ENCODE data around the gene CC2D1A.
"Not testable (repeated sequence)": the region's sequence is repeated elsewhere in the genome, so short reads cannot be mapped to it uniquely, and the experiment has no call there.

Gene CC2D1A

DNA sequence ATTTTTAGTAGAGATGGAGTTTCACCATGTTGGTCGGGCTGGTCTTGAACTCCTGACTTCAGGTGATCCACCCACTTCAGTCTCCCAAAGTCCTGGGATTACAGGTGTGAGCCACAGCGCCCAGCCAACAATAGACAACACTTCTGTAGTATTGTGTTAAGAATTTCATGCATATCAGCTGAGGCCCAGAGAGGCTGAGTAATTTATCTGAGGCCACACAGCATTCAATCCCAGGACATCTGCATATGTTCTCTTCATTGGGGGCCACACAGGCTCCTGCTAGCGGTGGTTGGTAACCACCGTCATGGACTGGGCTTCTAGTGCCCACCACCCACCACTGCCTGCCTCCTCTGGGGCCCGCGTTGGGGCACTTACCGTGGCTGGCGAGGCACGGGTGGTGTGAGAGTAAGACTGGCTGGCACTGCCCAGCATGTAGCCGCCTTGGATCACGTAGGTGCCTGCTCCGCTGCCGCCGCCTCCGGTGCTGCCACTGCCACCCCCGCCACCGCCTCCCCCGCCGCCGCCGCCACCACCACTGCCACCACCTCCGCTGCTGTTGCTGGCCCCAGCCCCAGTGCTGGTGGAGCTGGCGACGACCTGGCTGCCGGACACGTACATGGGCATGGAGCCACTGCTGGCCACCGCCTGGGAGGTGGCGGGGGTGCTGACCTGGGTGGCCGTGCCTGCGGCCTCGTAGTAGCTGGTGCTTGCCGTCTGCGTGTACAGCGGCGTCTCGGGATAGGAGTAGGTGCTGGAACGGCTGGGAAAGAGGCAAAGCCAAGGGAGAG, 66.6 kb downstream of the CC2D1A start:
- Histone ChIP-seq H2BK120ac (ENCODE audit: insufficient read depth, low read length, poor library complexity) (no peak overlapping the region), H2BK5ac (ENCODE audit: low read depth, low read length, poor library complexity) (no peak overlapping the region), H3K27ac (ENCODE audit: low read depth, low read length) (no peak overlapping the region), H3K18ac (ENCODE audit: low read length) (no peak overlapping the region), H3K79me2 (ENCODE audit: control insufficient read depth, insufficient read depth, low read length, poor library complexity) (no peaks in the 10 kb centered on the region), H2AFZ (ENCODE audit: insufficient read depth, low read length, poor library complexity) (no peak overlapping the region), H2AK5ac (ENCODE audit: low read length) (no peak overlapping the region), H4K91ac (ENCODE audit: low read depth, low read length) (no peak overlapping the region), H3K79me1 (ENCODE audit: low read length) (no peaks in the 10 kb centered on the region), H4K12ac (ENCODE audit: low read depth, low read length) (no peak overlapping the region), H3K36me3 (ENCODE audit: control insufficient read depth in 1 of 2, insufficient read depth in 2 of 2, low read length in 2 of 2) (peaks cover 51 to 53% of the 10 kb centered on the region in 2 experiments), H3K27me3 (ENCODE audit: insufficient read depth, low read length) (no peaks in the 10 kb centered on the region), H3K9me3 (ENCODE audit: insufficient read depth, low read depth, low read length) (no peaks in the 10 kb centered on the region), H3K9ac (ENCODE audit: low read length) (no peak overlapping the region), H3K4ac (ENCODE audit: low read depth, low read length) (no peak overlapping the region), H3K14ac (ENCODE audit: low read length) (no peak overlapping the region), H3K4me3 (ENCODE audit: low read depth, low read length) (no peak overlapping the region), H3K4me1 (ENCODE audit: control insufficient read depth in 1 of 2, insufficient read depth in 2 of 2, low read length in 2 of 2) (peaks cover 0 to 2% of the 10 kb centered on the region in 2 experiments), H2BK12ac (ENCODE audit: low read length) (no peak overlapping the region), H3K4me2 (ENCODE audit: low read length) (no peak overlapping the region), H4K8ac (ENCODE audit: low read depth, low read length) (no peak overlapping the region), H3K23ac (ENCODE audit: low read length) (no peak overlapping the region)
- DNase-seq: no peak
- no CpG with 5 or more reads among the region's 37 CpGs for WGBS (ENCODE audit: extremely low coverage, insufficient coverage, insufficient read length)

DNA sequence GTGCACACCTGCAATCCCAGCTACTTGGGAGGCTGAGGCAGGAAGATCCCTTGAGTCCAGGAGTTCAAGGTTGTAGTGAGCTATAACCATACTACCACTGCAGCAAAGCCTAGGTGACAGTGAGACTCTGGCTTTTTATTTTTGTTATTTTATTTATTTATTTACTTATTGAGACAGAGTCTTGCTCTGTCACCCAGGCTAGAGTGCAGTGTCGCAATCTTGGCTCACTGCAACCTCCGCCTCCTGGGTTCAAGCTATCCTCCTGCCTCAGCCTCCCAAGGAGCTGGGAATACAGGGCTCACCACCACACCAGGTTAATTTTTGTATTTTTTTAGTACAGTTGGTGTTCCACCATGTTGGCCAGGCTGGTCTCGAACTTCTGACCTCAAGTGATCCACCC, 67.5 kb downstream of the CC2D1A start:
- H2AFZ ChIP-seq (ENCODE audit: insufficient read depth, low read length, poor library complexity); H3K79me2 ChIP-seq (ENCODE audit: control insufficient read depth, insufficient read depth, low read length, poor library complexity); H3K4me2 ChIP-seq (ENCODE audit: low read length); H4K91ac ChIP-seq (ENCODE audit: low read depth, low read length); H3K23ac ChIP-seq (ENCODE audit: low read length); H3K18ac ChIP-seq (ENCODE audit: low read length); H3K4me1 ChIP-seq (ENCODE audit: control insufficient read depth in 1 of 2, insufficient read depth in 2 of 2, low read length in 2 of 2); H3K4me3 ChIP-seq (ENCODE audit: low read depth, low read length); H3K9ac ChIP-seq (ENCODE audit: low read length); H3K9me3 ChIP-seq (ENCODE audit: insufficient read depth, low read depth, low read length); H4K12ac ChIP-seq (ENCODE audit: low read depth, low read length); H3K14ac ChIP-seq (ENCODE audit: low read length); H3K27ac ChIP-seq (ENCODE audit: low read depth, low read length); H3K79me1 ChIP-seq (ENCODE audit: low read length); H2BK5ac ChIP-seq (ENCODE audit: low read depth, low read length, poor library complexity); H3K4ac ChIP-seq (ENCODE audit: low read depth, low read length); H3K27me3 ChIP-seq (ENCODE audit: insufficient read depth, low read length); H2AK5ac ChIP-seq (ENCODE audit: low read length); H4K8ac ChIP-seq (ENCODE audit: low read depth, low read length); H2BK12ac ChIP-seq (ENCODE audit: low read length); DNase-seq; H2BK120ac ChIP-seq (ENCODE audit: insufficient read depth, low read length, poor library complexity): not testable (repeated sequence)
- peaks cover 45 to 46% of the 10 kb centered on the region in 2 experiments for H3K36me3 ChIP-seq (ENCODE audit: control insufficient read depth in 1 of 2, insufficient read depth in 2 of 2, low read length in 2 of 2)
- no CpG with 5 or more reads among the region's 3 CpGs for WGBS (ENCODE audit: extremely low coverage, insufficient coverage, insufficient read length)

GRCh38 chr19:13974073-13974472, 68.1 kb downstream of the CC2D1A start:
- H2BK5ac ChIP-seq (ENCODE audit: low read depth, low read length, poor library complexity): no peak overlapping the region
- DNase-seq: peak; percentile 27 to 50
- no peak overlapping the region for H3K14ac ChIP-seq (ENCODE audit: low read length)
- H3K4ac ChIP-seq (ENCODE audit: low read depth, low read length): no peak overlapping the region
- no peak overlapping the region for H4K8ac ChIP-seq (ENCODE audit: low read depth, low read length)
- H3K18ac ChIP-seq (ENCODE audit: low read length): no peak overlapping the region
- H3K79me1 ChIP-seq (ENCODE audit: low read length): peaks cover 4% of the 10 kb centered on the region
- peaks cover 2% of the 10 kb centered on the region for H3K79me2 ChIP-seq (ENCODE audit: control insufficient read depth, insufficient read depth, low read length, poor library complexity)
- H3K4me3 ChIP-seq (ENCODE audit: low read depth, low read length): no peak overlapping the region
- no peak overlapping the region for H3K9ac ChIP-seq (ENCODE audit: low read length)
- peak overlapping the region; percentile 15 for H3K4me2 ChIP-seq (ENCODE audit: low read length)
- H3K36me3 ChIP-seq (ENCODE audit: control insufficient read depth in 1 of 2, insufficient read depth in 2 of 2, low read length in 2 of 2): peaks cover 39 to 40% of the 10 kb centered on the region in 2 experiments
- no peak overlapping the region for H3K27ac ChIP-seq (ENCODE audit: low read depth, low read length)
- H4K12ac ChIP-seq (ENCODE audit: low read depth, low read length): no peak overlapping the region
- no peak overlapping the region for H2BK120ac ChIP-seq (ENCODE audit: insufficient read depth, low read length, poor library complexity)
- WGBS (ENCODE audit: extremely low coverage, insufficient coverage, insufficient read length): no CpG with 5 or more reads among the region's 12 CpGs
- no peak overlapping the region for H2AK5ac ChIP-seq (ENCODE audit: low read length)
- H3K9me3 ChIP-seq (ENCODE audit: insufficient read depth, low read depth, low read length): no peaks in the 10 kb centered on the region
- H2BK12ac ChIP-seq (ENCODE audit: low read length): no peak overlapping the region
- no peak overlapping the region for H4K91ac ChIP-seq (ENCODE audit: low read depth, low read length)
- no peak overlapping the region for H2AFZ ChIP-seq (ENCODE audit: insufficient read depth, low read length, poor library complexity)
- H3K27me3 ChIP-seq (ENCODE audit: insufficient read depth, low read length): no peaks in the 10 kb centered on the region
- no peak overlapping the region for H3K23ac ChIP-seq (ENCODE audit: low read length)
- peaks cover 6 to 12% of the 10 kb centered on the region in 2 experiments for H3K4me1 ChIP-seq (ENCODE audit: control insufficient read depth in 1 of 2, insufficient read depth in 2 of 2, low read length in 2 of 2)

DNA sequence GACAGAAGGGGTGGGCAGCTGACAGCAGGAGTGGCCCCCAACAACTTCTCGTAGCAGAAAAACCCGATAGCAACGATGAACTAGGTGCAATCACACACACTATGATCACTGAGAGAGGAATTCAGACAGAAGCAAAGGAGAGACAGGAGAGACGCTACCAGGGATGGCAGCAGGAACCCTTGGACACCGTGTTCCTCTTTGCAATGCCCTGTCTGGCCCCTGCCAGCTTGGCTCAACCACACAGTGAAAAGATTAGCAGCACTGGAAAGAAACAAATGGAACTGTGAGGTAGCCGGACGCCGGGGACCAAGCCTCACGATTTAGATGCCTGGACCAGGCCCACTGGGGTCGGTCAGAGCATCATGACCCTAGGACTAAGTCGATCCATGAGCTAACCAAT, 69.9 kb downstream of the CC2D1A start:
- H3K79me2 ChIP-seq (ENCODE audit: control insufficient read depth, insufficient read depth, low read length, poor library complexity): peaks cover 2% of the 10 kb centered on the region
- no peak for DNase-seq
- no CpG with 5 or more reads among the region's 11 CpGs for WGBS (ENCODE audit: extremely low coverage, insufficient coverage, insufficient read length)

More for the DNA sequence above, 69.9 kb downstream of the CC2D1A start:
- no peak overlapping the region for H3K4ac ChIP-seq (ENCODE audit: low read depth, low read length)
- no peak overlapping the region for H2BK5ac ChIP-seq (ENCODE audit: low read depth, low read length, poor library complexity)
- no peak overlapping the region for H3K9ac ChIP-seq (ENCODE audit: low read length)
- H2BK120ac ChIP-seq (ENCODE audit: insufficient read depth, low read length, poor library complexity): no peak overlapping the region
- H3K4me2 ChIP-seq (ENCODE audit: low read length): no peak overlapping the region
- peaks cover 29 to 33% of the 10 kb centered on the region in 2 experiments for H3K36me3 ChIP-seq (ENCODE audit: control insufficient read depth in 1 of 2, insufficient read depth in 2 of 2, low read length in 2 of 2)
- no peak overlapping the region for H3K27ac ChIP-seq (ENCODE audit: low read depth, low read length)
- no peak overlapping the region for H4K12ac ChIP-seq (ENCODE audit: low read depth, low read length)
- peaks cover 4% of the 10 kb centered on the region for H3K79me1 ChIP-seq (ENCODE audit: low read length)
- no peak overlapping the region for H4K91ac ChIP-seq (ENCODE audit: low read depth, low read length)
- H4K8ac ChIP-seq (ENCODE audit: low read depth, low read length): no peak overlapping the region
- H3K18ac ChIP-seq (ENCODE audit: low read length): no peak overlapping the region
- no peaks in the 10 kb centered on the region for H3K27me3 ChIP-seq (ENCODE audit: insufficient read depth, low read length)
- peaks cover under 1% of the 10 kb centered on the region for H3K9me3 ChIP-seq (ENCODE audit: insufficient read depth, low read depth, low read length)
- H2BK12ac ChIP-seq (ENCODE audit: low read length): no peak overlapping the region
- peaks cover 13 to 21% of the 10 kb centered on the region in 2 experiments for H3K4me1 ChIP-seq (ENCODE audit: control insufficient read depth in 1 of 2, insufficient read depth in 2 of 2, low read length in 2 of 2)
- H3K23ac ChIP-seq (ENCODE audit: low read length): no peak overlapping the region
- H3K4me3 ChIP-seq (ENCODE audit: low read depth, low read length): no peak overlapping the region
- no peak overlapping the region for H2AFZ ChIP-seq (ENCODE audit: insufficient read depth, low read length, poor library complexity)
- H3K14ac ChIP-seq (ENCODE audit: low read length): no peak overlapping the region
- H2AK5ac ChIP-seq (ENCODE audit: low read length): no peak overlapping the region

All from trophoblast cell (in vitro differentiated cells and primary cell).